Mesodermal cell (in vitro differentiated cells): ENCODE data around the gene CLDN2.

ENCODE experiments used
- H3K27ac ChIP-seq: 2 replicates; pipeline ENCODE4 v1.7.0; 2013; ENCODE audit warnings: mild to moderate bottlenecking, low read depth, low read length, moderate library complexity; ENCODE audit not compliant: severe bottlenecking
- H3K36me3 ChIP-seq: 2 replicates; pipeline ENCODE4 v1.7.1; 2013; ENCODE audit warnings: mild to moderate bottlenecking, low read length, moderate library complexity; ENCODE audit not compliant: control insufficient read depth, insufficient read depth
- H3K4me1 ChIP-seq: one replicate; pipeline ENCODE4 v1.7.1; 2013; ENCODE audit warnings: mild to moderate bottlenecking, low read length; ENCODE audit not compliant: insufficient read depth, control insufficient read depth, poor library complexity, severe bottlenecking
- H3K4me3 ChIP-seq: 2 replicates; pipeline ENCODE4 v1.7.0; 2013; ENCODE audit warnings: low read length, control low read depth, mild to moderate bottlenecking; ENCODE audit not compliant: insufficient read depth, poor library complexity, severe bottlenecking; ENCODE audit errors: extremely low read depth
- H3K9me3 ChIP-seq: 2 replicates; pipeline ENCODE4 v1.7.1; 2013; ENCODE audit warnings: mild to moderate bottlenecking, low read length, moderate library complexity; ENCODE audit not compliant: control insufficient read depth
- WGBS, 2 experiments: methylation state at CpG; one replicate each; pipeline ENCODE4 v1.1.5; 2013; ENCODE audit warnings: missing lambda C conversion rate in 2 of 2; ENCODE audit not compliant: insufficient coverage in 2 of 2; 5-methylcytosine and 5-hydroxymethylcytosine counted together

CLDN2 gene

GRCh38 chrX:106940068-106940467 is 19.9 kb downstream of the CLDN2 start:
- Histone ChIP-seq H3K4me1 (no peaks in the 10 kb centered on the region), H3K27ac (no peak overlapping the region), H3K36me3 (peaks cover 45% of the 10 kb centered on the region), H3K9me3 (no peaks in the 10 kb centered on the region), H3K4me3 (no peak overlapping the region)
- WGBS, 2 experiments = no CpG with 5 or more reads among the region's 1 CpG

GRCh38 chrX:106946464-106946863 is 26.3 kb downstream of the CLDN2 start:
- WGBS, 2 experiments = no CpG with 5 or more reads among the region's 3 CpGs
- Histone ChIP-seq H3K4me3 (no peak overlapping the region), H3K36me3 (peaks cover 22% of the 10 kb centered on the region), H3K4me1 (no peaks in the 10 kb centered on the region), H3K27ac (no peak overlapping the region), H3K9me3 (no peaks in the 10 kb centered on the region)

DNA sequence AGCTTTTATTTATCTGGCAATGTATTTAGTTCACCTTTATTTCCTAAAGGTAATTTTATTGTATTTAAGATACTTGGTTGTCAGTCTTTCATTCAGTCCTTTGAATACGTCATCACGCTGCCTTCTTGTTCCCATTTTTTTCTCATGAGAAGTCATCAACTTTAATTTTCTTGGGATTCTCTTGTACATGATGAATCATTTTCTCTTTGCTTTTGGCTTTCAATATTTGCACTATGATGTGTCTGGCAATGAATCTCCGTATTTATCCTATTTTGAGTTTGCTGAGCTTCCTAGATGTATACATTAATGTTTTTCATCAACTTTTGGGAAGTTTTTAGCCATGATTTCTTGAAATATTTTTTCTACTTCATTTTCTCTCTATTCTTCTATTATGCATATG is 28.4 kb downstream of the CLDN2 start:
- H3K4me1 ChIP-seq = no peaks in the 10 kb centered on the region
- H3K9me3 ChIP-seq = no peaks in the 10 kb centered on the region
- H3K36me3 ChIP-seq = peaks cover 23% of the 10 kb centered on the region
- no peak overlapping the region for H3K4me3 ChIP-seq
- H3K27ac ChIP-seq = no peak overlapping the region
- WGBS, 2 experiments = no CpG with 5 or more reads among the region's 3 CpGs

DNA sequence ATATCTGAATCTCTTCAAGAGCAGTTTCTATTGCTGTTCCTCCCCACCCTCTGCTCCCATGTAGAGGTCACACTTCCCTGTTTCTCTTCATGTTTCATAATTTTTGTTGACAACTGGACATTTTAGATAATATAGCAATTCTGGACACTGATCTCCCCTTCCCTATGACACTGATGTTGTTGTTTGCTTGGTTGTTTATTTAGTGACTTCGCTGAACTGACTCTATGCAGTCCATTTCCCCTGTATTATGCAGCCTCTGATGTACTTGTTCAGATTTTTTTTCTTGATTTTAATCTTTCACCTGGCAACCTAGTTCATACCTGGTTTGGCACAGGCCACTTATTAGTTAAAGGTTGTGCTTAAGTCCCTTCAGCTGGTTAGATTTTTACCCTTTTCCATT is 29.2 kb downstream of the CLDN2 start:
- H3K36me3 ChIP-seq = peaks cover 24% of the 10 kb centered on the region
- H3K4me3 ChIP-seq = no peak overlapping the region
- no peaks in the 10 kb centered on the region for H3K4me1 ChIP-seq
- H3K9me3 ChIP-seq = no peaks in the 10 kb centered on the region
- H3K27ac ChIP-seq = no peak overlapping the region
- WGBS, 2 experiments = no CpG with 5 or more reads among the region's 1 CpG

GRCh38 chrX:106950381-106950780 is 30.2 kb downstream of the CLDN2 start:
- H3K27ac ChIP-seq = no peak overlapping the region
- no peak overlapping the region for H3K4me3 ChIP-seq
- peaks cover 4% of the 10 kb centered on the region for H3K4me1 ChIP-seq
- peaks cover 24% of the 10 kb centered on the region for H3K36me3 ChIP-seq
- WGBS, 2 experiments = no CpG with 5 or more reads among the region's 2 CpGs
- H3K9me3 ChIP-seq = no peaks in the 10 kb centered on the region

GRCh38 chrX:106951230-106951629 is 31.0 kb downstream of the CLDN2 start:
- no CpG with 5 or more reads among the region's 6 CpGs for WGBS, 2 experiments
- H3K4me3 ChIP-seq = no peak overlapping the region
- peaks cover 24% of the 10 kb centered on the region for H3K36me3 ChIP-seq
- H3K9me3 ChIP-seq = no peaks in the 10 kb centered on the region
- no peak overlapping the region for H3K27ac ChIP-seq
- H3K4me1 ChIP-seq = peaks cover 4% of the 10 kb centered on the region

DNA sequence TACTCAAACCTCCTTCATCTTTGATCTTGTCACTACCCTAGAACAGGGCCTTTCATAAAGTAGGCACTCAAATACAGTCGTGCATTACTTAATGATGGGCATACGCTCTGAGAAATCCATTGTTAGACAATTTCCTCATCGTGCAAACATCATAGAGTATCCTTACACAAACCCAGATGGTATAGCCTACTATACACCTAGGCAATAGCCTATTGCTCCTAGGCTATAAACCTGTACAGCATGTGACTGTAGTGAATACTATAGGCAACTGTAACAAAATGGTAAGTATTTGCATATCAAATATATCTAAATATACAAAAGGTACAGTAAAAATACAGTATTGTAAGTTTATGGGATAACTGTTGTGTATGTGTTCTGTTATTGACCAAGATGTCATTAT is 31.9 kb downstream of the CLDN2 start:
- 100% methylated on average over 1 of the region's 3 CpGs; no CpG with 5 or more reads in 1 of the 2 experiments for WGBS, 2 experiments
- H3K4me3 ChIP-seq = no peak overlapping the region
- H3K4me1 ChIP-seq = peaks cover 4% of the 10 kb centered on the region
- no peak overlapping the region for H3K27ac ChIP-seq
- H3K9me3 ChIP-seq = no peaks in the 10 kb centered on the region
- H3K36me3 ChIP-seq = peaks cover 26% of the 10 kb centered on the region

DNA sequence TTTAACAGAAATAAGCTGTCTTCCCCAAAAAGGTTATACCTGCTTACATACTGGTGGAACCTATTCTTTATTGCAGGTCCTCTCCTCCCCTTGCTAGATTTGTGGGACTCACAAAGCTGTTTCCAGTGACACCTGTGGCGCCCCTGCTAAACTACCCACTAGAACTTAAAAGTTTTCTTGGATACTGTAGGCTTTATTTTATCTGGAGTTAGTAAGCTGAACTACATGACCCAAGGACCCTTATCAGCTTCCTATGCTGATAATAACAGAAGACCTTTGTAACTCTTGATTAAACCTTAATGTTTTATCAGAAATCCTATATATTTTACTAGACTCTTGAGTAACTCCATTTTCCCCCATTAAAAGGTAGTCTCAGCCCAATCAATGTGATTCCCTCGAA is 32.3 kb downstream of the CLDN2 start:
- H3K4me1 ChIP-seq = peaks cover 4% of the 10 kb centered on the region
- no CpG with 5 or more reads among the region's 2 CpGs for WGBS, 2 experiments
- no peak overlapping the region for H3K4me3 ChIP-seq
- H3K27ac ChIP-seq = no peak overlapping the region
- no peaks in the 10 kb centered on the region for H3K9me3 ChIP-seq
- H3K36me3 ChIP-seq = peaks cover 26% of the 10 kb centered on the region

GRCh38 chrX:106952988-106953387 is 32.8 kb downstream of the CLDN2 start:
- no peak overlapping the region for H3K27ac ChIP-seq
- H3K9me3 ChIP-seq = no peaks in the 10 kb centered on the region
- H3K36me3 ChIP-seq = peaks cover 27% of the 10 kb centered on the region
- no CpG with 5 or more reads among the region's 1 CpG for WGBS, 2 experiments
- peaks cover 4% of the 10 kb centered on the region for H3K4me1 ChIP-seq
- no peak overlapping the region for H3K4me3 ChIP-seq

DNA sequence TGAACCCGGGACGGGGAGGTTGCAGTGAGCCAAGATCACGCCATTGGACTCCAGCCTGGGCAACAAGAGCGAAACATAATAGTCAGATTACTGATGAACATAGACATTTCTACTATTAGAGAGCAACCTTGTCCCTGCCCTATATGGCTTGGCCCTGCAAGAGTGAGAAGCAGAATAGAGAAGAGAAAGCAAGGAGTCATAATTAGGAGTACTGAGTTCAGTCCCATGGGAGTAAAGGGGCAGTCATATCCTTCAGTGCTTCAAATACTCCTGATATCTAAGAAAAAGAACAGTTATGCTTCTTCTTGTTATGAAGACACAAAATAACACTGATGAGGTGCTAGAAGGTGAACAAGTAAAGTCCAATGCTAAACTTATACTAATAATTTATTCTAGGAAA is 33.8 kb downstream of the CLDN2 start:
- H3K4me1 ChIP-seq = peaks cover 4% of the 10 kb centered on the region
- no peak overlapping the region for H3K4me3 ChIP-seq
- H3K9me3 ChIP-seq = no peaks in the 10 kb centered on the region
- 80 to 90% methylated on average over 1 to 2 of the region's 4 CpGs for WGBS, 2 experiments
- no peak overlapping the region for H3K27ac ChIP-seq
- H3K36me3 ChIP-seq = peaks cover 32% of the 10 kb centered on the region

DNA sequence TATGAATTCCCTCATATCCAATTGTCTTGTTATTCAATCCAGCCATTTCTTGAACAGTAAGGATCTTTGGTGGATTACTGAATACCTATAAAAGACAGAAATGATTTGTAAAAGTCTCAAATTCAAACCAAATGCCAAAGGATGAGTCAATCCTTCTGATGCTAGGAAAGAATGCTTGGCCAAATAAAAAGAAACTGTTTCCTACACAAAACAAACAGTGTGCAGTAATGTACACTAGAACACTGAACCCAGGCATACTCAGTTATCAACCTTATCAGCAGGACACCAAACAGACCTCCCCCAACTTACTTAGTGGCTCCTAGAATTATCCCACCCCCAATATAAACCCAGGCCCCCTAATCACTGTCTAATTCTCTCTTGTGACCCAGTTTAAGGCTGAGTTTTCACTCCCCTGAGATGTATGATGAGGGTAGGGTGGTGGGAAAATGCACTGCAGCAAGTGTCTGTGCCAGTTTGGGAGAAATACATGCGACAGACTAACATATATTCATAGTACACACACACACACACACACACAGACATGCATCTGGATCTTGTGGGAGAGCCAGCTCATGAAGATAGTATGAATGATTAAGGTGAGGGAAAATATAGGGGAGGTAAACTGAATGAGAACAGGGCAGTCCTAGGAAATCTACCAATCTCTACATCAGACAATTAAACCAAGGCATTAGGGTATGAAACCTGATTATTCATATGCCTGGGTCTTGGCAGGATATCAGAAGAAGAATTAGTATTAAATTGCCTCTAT is 35.0 kb downstream of the CLDN2 start:
- Histone ChIP-seq H3K4me3 (no peak overlapping the region), H3K27ac (no peak overlapping the region), H3K9me3 (no peaks in the 10 kb centered on the region), H3K36me3 (peaks cover 41% of the 10 kb centered on the region), H3K4me1 (peaks cover 4% of the 10 kb centered on the region)
- no CpG with 5 or more reads among the region's 1 CpG for WGBS, 2 experiments
